Type B pancreatic cell (in vitro differentiated cells): ENCODE measurements around the gene FBXO2. TPM values are rescaled to one million over a fixed set of nuclear protein-coding genes. Genes with fewer than 3 reads are reported as not detected.

Source experiments
- DNase-seq: peaks from one replicate; pipeline ENCODE4 v3.0.0; 2021; ENCODE audit warnings: mixed read lengths; ENCODE audit not compliant: unreplicated experiment; ENCODE audit errors: extremely low spot score
- H3K27ac Mint-ChIP-seq: 2 replicates; pipeline ENCODE4 v1.8.0; 2021; ENCODE audit warnings: mild to moderate bottlenecking, mixed read lengths
- H3K27me3 Mint-ChIP-seq: 2 replicates; pipeline ENCODE4 v1.8.0; 2021; ENCODE audit warnings: mixed read lengths
- H3K36me3 Mint-ChIP-seq: 2 replicates; pipeline ENCODE4 v1.8.0; 2021; ENCODE audit warnings: mixed read lengths
- H3K4me1 Mint-ChIP-seq: one replicate; pipeline ENCODE4 v1.8.0; 2021; ENCODE audit warnings: mixed read lengths; ENCODE audit not compliant: unreplicated experiment
- H3K4me3 Mint-ChIP-seq: 2 replicates; pipeline ENCODE4 v1.8.0; 2021; ENCODE audit warnings: mild to moderate bottlenecking, mixed read lengths
- H3K9me3 Mint-ChIP-seq: 2 replicates; pipeline ENCODE4 v1.8.0; 2021; ENCODE audit warnings: mixed read lengths
- total RNA-seq: library from RNA; stranded (reverse); gene quantifications from 2 replicates; pipeline ENCODE4 v1.2.1, GENCODE V29; 2021; ENCODE audit warnings: low replicate concordance
- TF ChIP-seq, protein P1 (sequence below): fragments of 200-600 bp; sonication (generic); conservative IDR thresholded peaks from 2 replicates; pipeline ENCODE4 v1.5.0; 2021; ENCODE audit warnings: antibody characterized with exemption, mild to moderate bottlenecking

FBXO2 gene
- total RNA-seq, 1 donor from 2014 or later = 7.4 TPM

- Mint-ChIP-seq H3K27ac (no peak overlapping the region), H3K4me3 (no peak overlapping the region), H3K36me3 (no peaks in the 10 kb centered on the region), H3K9me3 (no peaks in the 10 kb centered on the region), H3K4me1 (no peaks in the 10 kb centered on the region), H3K27me3 (peaks cover 45% of the 10 kb centered on the region)
- TF ChIP-seq, protein P1, sequence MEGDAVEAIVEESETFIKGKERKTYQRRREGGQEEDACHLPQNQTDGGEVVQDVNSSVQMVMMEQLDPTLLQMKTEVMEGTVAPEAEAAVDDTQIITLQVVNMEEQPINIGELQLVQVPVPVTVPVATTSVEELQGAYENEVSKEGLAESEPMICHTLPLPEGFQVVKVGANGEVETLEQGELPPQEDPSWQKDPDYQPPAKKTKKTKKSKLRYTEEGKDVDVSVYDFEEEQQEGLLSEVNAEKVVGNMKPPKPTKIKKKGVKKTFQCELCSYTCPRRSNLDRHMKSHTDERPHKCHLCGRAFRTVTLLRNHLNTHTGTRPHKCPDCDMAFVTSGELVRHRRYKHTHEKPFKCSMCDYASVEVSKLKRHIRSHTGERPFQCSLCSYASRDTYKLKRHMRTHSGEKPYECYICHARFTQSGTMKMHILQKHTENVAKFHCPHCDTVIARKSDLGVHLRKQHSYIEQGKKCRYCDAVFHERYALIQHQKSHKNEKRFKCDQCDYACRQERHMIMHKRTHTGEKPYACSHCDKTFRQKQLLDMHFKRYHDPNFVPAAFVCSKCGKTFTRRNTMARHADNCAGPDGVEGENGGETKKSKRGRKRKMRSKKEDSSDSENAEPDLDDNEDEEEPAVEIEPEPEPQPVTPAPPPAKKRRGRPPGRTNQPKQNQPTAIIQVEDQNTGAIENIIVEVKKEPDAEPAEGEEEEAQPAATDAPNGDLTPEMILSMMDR = no peak
- no peak for DNase-seq
Observed at GRCh38 chr1:11647333-11647732, 6.9 kb downstream of the FBXO2 start.

GRCh38 chr1:11646317-11646716, 7.9 kb downstream of the FBXO2 start:
- DNase-seq = no peak
- Mint-ChIP-seq H3K27ac (no peak overlapping the region), H3K36me3 (no peaks in the 10 kb centered on the region), H3K4me1 (no peaks in the 10 kb centered on the region), H3K4me3 (no peak overlapping the region), H3K27me3 (peaks cover 45% of the 10 kb centered on the region), H3K9me3 (no peaks in the 10 kb centered on the region)
- TF ChIP-seq, protein P1 = no peak

DNA sequence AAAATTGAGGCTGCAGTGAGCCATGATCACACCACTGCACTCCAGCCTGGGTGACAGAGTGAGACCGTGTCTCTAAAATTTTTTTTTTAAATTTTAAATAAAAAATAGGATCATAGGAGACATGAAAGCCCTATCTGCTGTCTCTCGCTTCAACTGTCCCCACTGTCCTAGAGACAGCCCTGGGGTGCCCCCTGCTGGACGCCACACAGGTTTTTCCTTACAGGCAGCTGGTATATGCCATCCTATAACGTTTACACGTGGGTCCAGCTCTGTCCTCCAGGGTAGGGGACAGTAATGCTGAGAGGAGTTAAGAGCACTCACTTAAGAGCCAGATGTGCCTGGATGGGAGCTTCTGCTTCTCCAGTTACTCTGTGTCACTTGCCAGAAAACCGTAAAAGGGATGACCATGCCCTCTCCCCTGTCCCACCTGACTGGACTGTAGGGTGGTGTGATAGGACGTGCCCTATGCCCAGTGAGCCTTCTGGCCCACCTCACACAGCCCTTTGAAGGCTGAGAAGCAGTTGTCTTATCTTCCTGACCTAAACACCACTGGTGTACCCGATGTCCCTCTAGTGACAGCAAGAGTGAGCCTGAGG, 8.5 kb downstream of the FBXO2 start:
- no peaks in the 10 kb centered on the region for H3K36me3 Mint-ChIP-seq
- H3K27me3 Mint-ChIP-seq = peaks cover 39% of the 10 kb centered on the region
- peak; percentile 85 for DNase-seq
- H3K4me1 Mint-ChIP-seq = no peaks in the 10 kb centered on the region
- H3K9me3 Mint-ChIP-seq = no peaks in the 10 kb centered on the region
- TF ChIP-seq, protein P1 = peak; percentile 92
- H3K27ac Mint-ChIP-seq = no peak overlapping the region
- H3K4me3 Mint-ChIP-seq = no peak overlapping the region

DNA sequence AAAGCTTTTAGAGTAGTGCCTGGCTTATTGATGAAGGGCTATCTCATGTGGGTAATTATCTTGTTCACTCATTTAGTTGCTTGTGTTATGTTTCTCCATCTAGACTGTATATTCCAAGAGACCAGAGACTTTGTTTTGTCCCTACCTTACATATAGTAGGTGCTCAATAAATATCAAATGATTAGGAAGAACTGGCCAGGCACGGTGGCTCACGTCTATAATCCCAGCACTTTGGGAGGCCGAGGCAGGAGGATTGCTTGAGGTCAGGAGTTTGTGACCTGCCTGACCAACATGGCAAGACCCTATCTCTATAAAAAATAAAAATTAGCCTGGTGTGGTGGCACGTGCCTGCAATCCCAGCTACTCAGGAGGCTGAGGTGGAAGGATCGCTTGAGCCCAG, 9.0 kb downstream of the FBXO2 start:
- Mint-ChIP-seq H3K9me3 (no peaks in the 10 kb centered on the region), H3K4me3 (no peak overlapping the region), H3K36me3 (no peaks in the 10 kb centered on the region), H3K27me3 (peaks cover 37% of the 10 kb centered on the region), H3K27ac (no peak overlapping the region), H3K4me1 (no peaks in the 10 kb centered on the region)
- TF ChIP-seq, protein P1 = no peak
- no peak for DNase-seq

DNA sequence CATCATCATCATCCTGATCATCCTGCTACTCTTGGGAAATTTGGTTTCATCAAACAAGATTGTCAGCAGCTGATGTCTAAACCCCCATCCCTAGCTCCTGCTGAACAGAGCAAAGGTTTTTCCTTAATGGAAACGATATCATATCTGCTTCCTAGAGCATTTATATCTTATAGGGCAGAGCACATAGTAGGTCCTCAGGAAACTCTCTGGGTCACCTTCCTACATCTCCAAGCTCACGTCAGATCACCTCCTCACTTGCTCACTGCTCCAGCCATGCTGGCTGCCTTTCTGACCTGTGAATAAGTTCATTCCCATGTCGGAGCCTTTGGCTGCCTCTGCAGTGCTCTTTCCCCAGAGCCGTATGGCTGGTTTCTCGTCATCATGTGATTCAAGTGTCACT, 10.4 kb downstream of the FBXO2 start:
- H3K9me3 Mint-ChIP-seq = no peaks in the 10 kb centered on the region
- DNase-seq = no peak
- no peak overlapping the region for H3K27ac Mint-ChIP-seq
- H3K36me3 Mint-ChIP-seq = no peaks in the 10 kb centered on the region
- H3K4me1 Mint-ChIP-seq = no peaks in the 10 kb centered on the region
- peaks cover 27% of the 10 kb centered on the region for H3K27me3 Mint-ChIP-seq
- TF ChIP-seq, protein P1 = no peak
- no peak overlapping the region for H3K4me3 Mint-ChIP-seq
